OCI-LY1 (cell line): Measurements from ENCODE around the gene RAB7A.

Source experiments
- EZH2 ChIP-seq: fragments of 200-600 bp; sonication (generic), shearing (Covaris generic); IDR thresholded peaks from 2 replicates; pipeline ENCODE4 v1.8.0; 2017; ENCODE audit warnings: borderline replicate concordance, mixed run types, mild to moderate bottlenecking, antibody characterized with exemption, low read length, moderate library complexity, mixed read lengths
- TF ChIP-seq, protein P1 (sequence below): fragments of 200-600 bp; sonication (generic), shearing (Covaris generic); IDR thresholded peaks from 2 replicates; pipeline ENCODE4 v1.5.1; 2017; ENCODE audit warnings: mild to moderate bottlenecking, antibody characterized with exemption, low read length, moderate library complexity, mixed read lengths

DNA sequence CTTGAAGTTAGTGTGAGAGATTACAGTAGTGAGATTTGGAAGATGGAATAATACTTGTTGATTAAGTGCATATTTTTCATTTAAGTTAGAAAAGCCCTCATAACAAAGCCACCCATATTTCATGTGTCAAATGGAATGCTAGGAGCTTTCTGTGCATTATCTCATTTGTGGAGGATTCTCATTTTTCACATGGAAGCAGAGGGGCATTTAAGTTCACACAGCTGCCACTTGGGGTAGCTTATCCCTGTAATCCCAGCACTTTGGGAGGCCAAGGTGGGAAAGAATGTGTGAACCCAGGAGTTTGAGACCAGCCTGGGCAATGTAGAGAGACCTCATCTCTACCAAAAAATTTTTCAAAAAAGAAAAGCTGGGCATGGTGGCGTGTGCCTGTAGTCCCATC is 55.2 kb downstream of the RAB7A start:
- TF ChIP-seq, protein P1, sequence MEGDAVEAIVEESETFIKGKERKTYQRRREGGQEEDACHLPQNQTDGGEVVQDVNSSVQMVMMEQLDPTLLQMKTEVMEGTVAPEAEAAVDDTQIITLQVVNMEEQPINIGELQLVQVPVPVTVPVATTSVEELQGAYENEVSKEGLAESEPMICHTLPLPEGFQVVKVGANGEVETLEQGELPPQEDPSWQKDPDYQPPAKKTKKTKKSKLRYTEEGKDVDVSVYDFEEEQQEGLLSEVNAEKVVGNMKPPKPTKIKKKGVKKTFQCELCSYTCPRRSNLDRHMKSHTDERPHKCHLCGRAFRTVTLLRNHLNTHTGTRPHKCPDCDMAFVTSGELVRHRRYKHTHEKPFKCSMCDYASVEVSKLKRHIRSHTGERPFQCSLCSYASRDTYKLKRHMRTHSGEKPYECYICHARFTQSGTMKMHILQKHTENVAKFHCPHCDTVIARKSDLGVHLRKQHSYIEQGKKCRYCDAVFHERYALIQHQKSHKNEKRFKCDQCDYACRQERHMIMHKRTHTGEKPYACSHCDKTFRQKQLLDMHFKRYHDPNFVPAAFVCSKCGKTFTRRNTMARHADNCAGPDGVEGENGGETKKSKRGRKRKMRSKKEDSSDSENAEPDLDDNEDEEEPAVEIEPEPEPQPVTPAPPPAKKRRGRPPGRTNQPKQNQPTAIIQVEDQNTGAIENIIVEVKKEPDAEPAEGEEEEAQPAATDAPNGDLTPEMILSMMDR = no peak
- no peak for TF ChIP-seq EZH2
